HepG2 (cell line): Measurements from ENCODE around the gene SLC2A10. TPM values are rescaled to one million over a fixed set of nuclear protein-coding genes. Genes with fewer than 3 reads are reported as not detected.

ENCODE experiments used
- DNMT1 ChIP-seq: sonication (generic); formaldehyde crosslinking; IDR thresholded peaks from 2 replicates; pipeline ENCODE4 v1.5.1; 2020; ENCODE audit warnings: mild to moderate bottlenecking, missing genetic modification reagents
- GPBP1L1 ChIP-seq: sonication (generic); formaldehyde crosslinking; IDR thresholded peaks from 2 replicates; pipeline ENCODE4 v1.5.0; 2020; ENCODE audit warnings: mild to moderate bottlenecking, missing genetic modification reagents
- MAFK ChIP-seq, 2 experiments: IDR thresholded peaks in 1 of 2; conservative IDR thresholded peaks in 1 of 2; 2 replicates each; pipeline ENCODE4 v1.6.1; 2011; ENCODE audit warnings: improper control_type of control experiment in 2 of 2, low read length in 2 of 2
- MEF2D ChIP-seq: sonication (generic); formaldehyde crosslinking; IDR thresholded peaks from 2 replicates; pipeline ENCODE4 v1.5.1; 2020; ENCODE audit warnings: mild to moderate bottlenecking, missing genetic modification reagents
- NR1H2 ChIP-seq: sonication (generic); formaldehyde crosslinking; IDR thresholded peaks from 2 replicates; pipeline ENCODE4 v1.8.1; 2022; ENCODE audit warnings: low read depth, missing genetic modification reagents, borderline replicate concordance
- TBP ChIP-seq: sonication (generic); formaldehyde crosslinking; IDR thresholded peaks from 2 replicates; pipeline ENCODE4 v1.5.0; 2020; ENCODE audit warnings: missing genetic modification reagents
- ZNF225 ChIP-seq: sonication (generic); formaldehyde crosslinking; IDR thresholded peaks from 2 replicates; pipeline ENCODE4 v1.4.0; 2020; ENCODE audit warnings: mild to moderate bottlenecking, missing genetic modification reagents
- ZNF468 ChIP-seq: sonication (generic); formaldehyde crosslinking; IDR thresholded peaks from 2 replicates; pipeline ENCODE4 v1.8.0; 2022; ENCODE audit warnings: mild to moderate bottlenecking, moderate library complexity, missing genetic modification reagents
- ZNF512B ChIP-seq: sonication (generic); formaldehyde crosslinking; IDR thresholded peaks from 2 replicates; pipeline ENCODE4 v1.5.1; 2020; ENCODE audit warnings: missing genetic modification reagents, mild to moderate bottlenecking, borderline replicate concordance
- ZNF556 ChIP-seq: sonication (generic); formaldehyde crosslinking; IDR thresholded peaks from 2 replicates; pipeline ENCODE4 v1.4.0; 2020; ENCODE audit warnings: mild to moderate bottlenecking, missing genetic modification reagents, borderline replicate concordance
- ZNF563 ChIP-seq: sonication (generic); formaldehyde crosslinking; IDR thresholded peaks from 2 replicates; pipeline ENCODE4 v1.8.0; 2022; ENCODE audit warnings: mild to moderate bottlenecking, moderate library complexity, missing genetic modification reagents
- ZNF577 ChIP-seq: sonication (generic); formaldehyde crosslinking; IDR thresholded peaks from 2 replicates; pipeline ENCODE4 v1.4.0; 2020; ENCODE audit warnings: mild to moderate bottlenecking, low read depth, missing genetic modification reagents, borderline replicate concordance
- ZNF629 ChIP-seq: sonication (generic); formaldehyde crosslinking; conservative IDR thresholded peaks from 2 replicates; pipeline ENCODE4 v1.5.0; 2020; ENCODE audit warnings: missing genetic modification reagents
- ZNF644 ChIP-seq: IDR thresholded peaks from 2 replicates; pipeline ENCODE4 v1.6.1; 2016; ENCODE audit warnings: low read depth
- ZNF713 ChIP-seq: sonication (generic); formaldehyde crosslinking; IDR thresholded peaks from 2 replicates; pipeline ENCODE4 v1.4.0; 2020; ENCODE audit warnings: mild to moderate bottlenecking, missing genetic modification reagents
- ZSCAN25 ChIP-seq: sonication (generic); formaldehyde crosslinking; IDR thresholded peaks from 2 replicates; pipeline ENCODE4 v1.8.0; 2022; ENCODE audit warnings: mild to moderate bottlenecking, missing genetic modification reagents
- polyA plus RNA-seq, 8 experiments: library from polyadenylated mRNA; depleted of rRNA in 3 of 8; stranded (reverse) in 7 of 8; unstranded in 1 of 8; fragments of >200 nt; fragmentation: Illumina TruSeq in 4 of 8; extraction: Trizol in 4 of 8; gene quantifications; 2 replicates each; pipeline versions ENCODE4 v1.2.1 to v1.2.3, GENCODE V29; 2011 to 2016; ENCODE audit warnings: low read depth in 4 of 8, missing spikeins in 1 of 8, mixed read lengths in 1 of 8; ENCODE audit not compliant: insufficient read depth in 1 of 8
- total RNA-seq, 5 experiments: library from RNA; depleted of rRNA; stranded (reverse); fragments of >200 nt; fragmentation: Illumina TruSeq; extraction: Trizol; gene quantifications; 2 replicates each; pipeline ENCODE4 v1.2.3, GENCODE V29; 2016; ENCODE audit warnings: low read depth in 1 of 5
- TF ChIP-seq, protein P1 (sequence below): sonication (generic); formaldehyde crosslinking; IDR thresholded peaks from 2 replicates; pipeline ENCODE4 v1.5.0; 2020; ENCODE audit warnings: mild to moderate bottlenecking, missing genetic modification reagents, borderline replicate concordance
- TF ChIP-seq, protein P2 (sequence below): sonication (generic); formaldehyde crosslinking; IDR thresholded peaks from 2 replicates; pipeline ENCODE4 v1.8.0; 2022; ENCODE audit warnings: low read depth, missing genetic modification reagents

The SLC2A10 gene
- total and polyA plus RNA-seq, 2 of the 13 experiments (the other 11 are each of a cell fraction or from before 2014, with no cell fraction given), result 16.0 to 18.4 TPM

DNA sequence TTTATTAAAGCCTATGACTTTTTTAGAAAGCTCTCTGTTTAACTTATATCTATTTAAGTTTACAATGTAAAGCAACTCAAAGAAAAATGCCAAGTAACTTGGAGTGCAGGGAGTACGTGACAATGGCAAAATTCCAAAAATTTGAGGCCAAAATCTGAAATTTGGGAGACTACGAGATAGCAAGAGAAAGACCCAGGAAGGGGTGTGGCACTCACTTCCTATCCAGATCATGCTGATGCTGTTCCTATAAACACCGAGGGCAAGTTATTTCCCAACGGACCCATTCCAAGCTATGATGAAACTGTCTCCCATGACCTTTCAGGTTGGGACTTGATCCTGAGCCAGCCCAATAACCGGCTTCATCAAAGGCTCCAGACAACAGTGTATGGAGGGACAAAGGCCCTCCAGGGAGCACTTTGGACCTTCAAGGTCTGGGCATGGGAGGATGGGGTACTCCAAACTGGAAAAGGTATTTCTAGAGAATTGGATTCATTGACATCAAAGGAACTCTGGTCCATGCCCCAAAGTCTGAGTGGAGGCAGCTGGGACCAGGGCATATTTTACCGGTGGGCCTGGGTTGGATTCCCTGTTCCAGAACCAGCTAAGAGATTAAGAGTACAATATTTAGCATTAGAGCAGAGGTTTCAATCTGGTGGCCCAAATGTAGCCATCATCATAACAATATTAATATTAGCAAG lies 42.5 kb upstream of the SLC2A10 start (continued):
- TF ChIP-seq, protein P1, sequence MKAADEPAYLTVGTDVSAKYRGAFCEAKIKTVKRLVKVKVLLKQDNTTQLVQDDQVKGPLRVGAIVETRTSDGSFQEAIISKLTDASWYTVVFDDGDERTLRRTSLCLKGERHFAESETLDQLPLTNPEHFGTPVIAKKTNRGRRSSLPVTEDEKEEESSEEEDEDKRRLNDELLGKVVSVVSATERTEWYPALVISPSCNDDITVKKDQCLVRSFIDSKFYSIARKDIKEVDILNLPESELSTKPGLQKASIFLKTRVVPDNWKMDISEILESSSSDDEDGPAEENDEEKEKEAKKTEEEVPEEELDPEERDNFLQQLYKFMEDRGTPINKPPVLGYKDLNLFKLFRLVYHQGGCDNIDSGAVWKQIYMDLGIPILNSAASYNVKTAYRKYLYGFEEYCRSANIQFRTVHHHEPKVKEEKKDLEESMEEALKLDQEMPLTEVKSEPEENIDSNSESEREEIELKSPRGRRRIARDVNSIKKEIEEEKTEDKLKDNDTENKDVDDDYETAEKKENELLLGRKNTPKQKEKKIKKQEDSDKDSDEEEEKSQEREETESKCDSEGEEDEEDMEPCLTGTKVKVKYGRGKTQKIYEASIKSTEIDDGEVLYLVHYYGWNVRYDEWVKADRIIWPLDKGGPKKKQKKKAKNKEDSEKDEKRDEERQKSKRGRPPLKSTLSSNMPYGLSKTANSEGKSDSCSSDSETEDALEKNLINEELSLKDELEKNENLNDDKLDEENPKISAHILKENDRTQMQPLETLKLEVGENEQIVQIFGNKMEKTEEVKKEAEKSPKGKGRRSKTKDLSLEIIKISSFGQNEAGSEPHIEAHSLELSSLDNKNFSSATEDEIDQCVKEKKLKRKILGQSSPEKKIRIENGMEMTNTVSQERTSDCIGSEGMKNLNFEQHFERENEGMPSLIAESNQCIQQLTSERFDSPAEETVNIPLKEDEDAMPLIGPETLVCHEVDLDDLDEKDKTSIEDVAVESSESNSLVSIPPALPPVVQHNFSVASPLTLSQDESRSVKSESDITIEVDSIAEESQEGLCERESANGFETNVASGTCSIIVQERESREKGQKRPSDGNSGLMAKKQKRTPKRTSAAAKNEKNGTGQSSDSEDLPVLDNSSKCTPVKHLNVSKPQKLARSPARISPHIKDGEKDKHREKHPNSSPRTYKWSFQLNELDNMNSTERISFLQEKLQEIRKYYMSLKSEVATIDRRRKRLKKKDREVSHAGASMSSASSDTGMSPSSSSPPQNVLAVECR (CRISPR knock-in tag), result peak; percentile 82; the same call in 1 of the 2 replicates
- TF ChIP-seq ZNF713 (no peak), TBP (CRISPR knock-in tag) (no peak), ZNF556 (CRISPR knock-in tag) (peak; percentile 93; the same call in 1 of the 2 replicates), ZNF577 (no peak), ZNF512B (CRISPR knock-in tag) (peak; percentile 45; the same call in 1 of the 2 replicates), MEF2D (CRISPR knock-in tag) (peak; percentile 98), ZNF225 (CRISPR knock-in tag) (no peak), DNMT1 (no peak; the same call in 1 of the 2 replicates), ZNF563 (CRISPR knock-in tag) (0 out of 2 replicates have a peak, but pooled peaks have one; percentile 22), NR1H2 (CRISPR knock-in tag) (peak; percentile 84; the same call in 1 of the 2 replicates), ZNF468 (no peak), MAFK (conservative IDR thresholded peaks at IDR 0.05 in 1 of 2, IDR thresholded peaks at IDR 0.05 in 1 of 2; ENCODE audit: low read length in 2 of 2) (peak; percentile 16 to 41; a peak in 2 of 4 replicates), GPBP1L1 (no peak), ZNF629 (CRISPR knock-in tag) (peak; percentile 96), ZNF644 (CRISPR knock-in tag) (peak; percentile 100), ZSCAN25 (CRISPR knock-in tag) (peak; percentile 87)
- TF ChIP-seq, protein P2, sequence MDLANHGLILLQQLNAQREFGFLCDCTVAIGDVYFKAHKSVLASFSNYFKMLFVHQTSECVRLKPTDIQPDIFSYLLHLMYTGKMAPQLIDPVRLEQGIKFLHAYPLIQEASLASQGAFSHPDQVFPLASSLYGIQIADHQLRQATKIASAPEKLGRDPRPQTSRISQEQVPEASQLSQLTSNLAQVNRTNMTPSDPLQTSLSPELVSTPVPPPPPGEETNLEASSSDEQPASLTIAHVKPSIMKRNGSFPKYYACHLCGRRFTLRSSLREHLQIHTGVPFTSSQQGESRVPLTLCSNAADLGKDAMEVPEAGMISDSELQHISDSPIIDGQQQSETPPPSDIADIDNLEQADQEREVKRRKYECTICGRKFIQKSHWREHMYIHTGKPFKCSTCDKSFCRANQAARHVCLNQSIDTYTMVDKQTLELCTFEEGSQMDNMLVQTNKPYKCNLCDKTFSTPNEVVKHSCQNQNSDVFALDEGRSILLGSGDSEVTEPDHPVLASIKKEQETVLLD, result peak; percentile 57; the same call in 1 of the 2 replicates
